Skeletal muscle cell (primary cell): ENCODE data around the gene SART1.
"Not testable (repeated sequence)": the region's sequence is repeated elsewhere in the genome, so short reads cannot be mapped to it uniquely, and the experiment has no call there.

Experiments used
- DNase-seq: peaks from one replicate; pipeline ENCODE4 v3.0.0-alpha.2; 2010; ENCODE audit warnings: low read depth
- H3K4me3 ChIP-seq: 2 replicates; pipeline ENCODE4 v1.5.1; 2011; ENCODE audit warnings: low read depth, mild to moderate bottlenecking, control low read depth, low read length, moderate library complexity

Gene SART1

DNA sequence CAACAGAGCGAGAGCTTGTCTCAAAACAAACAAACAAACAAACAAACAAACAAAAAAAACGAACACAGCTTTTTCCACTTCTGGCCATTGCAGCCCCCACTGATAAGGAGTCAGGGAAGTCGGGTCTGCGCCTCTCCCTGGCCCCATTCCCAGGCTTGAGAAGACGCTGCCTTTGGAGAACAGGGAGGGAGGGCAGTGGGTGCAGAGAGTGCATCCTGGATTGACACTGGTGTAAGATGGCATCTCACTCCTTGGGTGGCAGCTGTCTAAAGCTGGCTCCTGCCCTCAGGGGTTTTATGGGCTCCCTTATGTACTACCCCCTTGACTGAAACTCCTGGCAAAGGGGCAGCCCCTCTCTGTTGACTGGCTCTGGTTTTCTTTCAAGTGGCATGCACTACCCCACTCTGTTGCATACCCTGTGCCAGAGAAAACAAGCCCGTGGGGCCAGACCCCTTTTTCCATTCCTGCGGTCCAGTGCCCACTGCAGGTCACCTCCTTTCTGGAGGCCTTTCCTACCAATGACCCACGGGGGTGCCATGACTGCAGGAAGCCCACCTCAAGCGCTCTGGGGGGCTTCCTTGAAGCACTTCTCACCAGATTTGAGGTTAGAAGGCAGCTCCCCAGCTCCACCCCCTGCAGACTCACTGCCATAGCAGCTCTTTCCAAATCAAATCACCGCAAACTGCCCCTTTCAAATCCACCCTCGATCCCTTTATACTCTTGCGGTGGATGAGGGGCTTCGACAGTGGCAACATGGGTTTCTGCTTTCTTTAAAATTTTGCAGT lies 29.6 kb upstream of the SART1 start:
- DNase-seq: no peak
- H3K4me3 ChIP-seq: no peak overlapping the region

DNA sequence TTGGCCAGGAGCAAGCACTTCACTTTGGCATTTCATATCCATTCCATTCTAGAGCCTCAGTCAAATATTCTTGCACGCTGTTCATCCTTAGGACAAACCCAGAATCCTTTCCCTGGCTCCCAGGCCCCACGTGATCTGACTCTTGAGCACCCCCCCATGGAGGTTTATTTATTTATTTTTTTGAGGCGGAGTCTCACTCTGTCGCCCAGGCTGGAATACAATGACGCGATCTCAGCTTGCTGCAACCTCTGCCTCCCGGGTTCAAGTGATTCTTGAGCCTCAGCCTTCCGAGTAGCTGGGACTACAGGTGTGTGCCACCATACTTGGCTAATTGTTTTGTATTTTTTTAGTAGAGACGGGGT lies 29.0 kb upstream of the SART1 start:
- no peak for DNase-seq
- H3K4me3 ChIP-seq: no peak overlapping the region

DNA sequence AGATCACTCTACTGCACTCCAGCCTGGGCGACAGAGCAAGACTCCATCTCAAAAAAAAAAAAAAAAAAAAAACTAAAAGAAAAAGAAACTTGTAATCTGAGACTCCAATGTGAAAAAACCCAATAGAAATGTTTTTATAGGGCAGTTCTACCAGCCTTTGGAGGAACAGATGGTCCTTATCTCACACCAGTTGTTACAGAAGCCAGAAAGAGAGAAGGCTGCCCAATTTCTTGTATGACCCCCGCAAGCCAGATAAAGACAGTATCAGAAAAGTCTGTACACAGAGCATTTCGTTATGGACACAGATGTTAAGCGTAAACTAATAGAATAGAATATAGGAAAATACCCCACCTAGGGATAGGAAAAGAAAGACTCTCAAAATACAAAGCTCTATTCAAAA lies 27.5 kb upstream of the SART1 start:
- DNase-seq: no peak

DNA sequence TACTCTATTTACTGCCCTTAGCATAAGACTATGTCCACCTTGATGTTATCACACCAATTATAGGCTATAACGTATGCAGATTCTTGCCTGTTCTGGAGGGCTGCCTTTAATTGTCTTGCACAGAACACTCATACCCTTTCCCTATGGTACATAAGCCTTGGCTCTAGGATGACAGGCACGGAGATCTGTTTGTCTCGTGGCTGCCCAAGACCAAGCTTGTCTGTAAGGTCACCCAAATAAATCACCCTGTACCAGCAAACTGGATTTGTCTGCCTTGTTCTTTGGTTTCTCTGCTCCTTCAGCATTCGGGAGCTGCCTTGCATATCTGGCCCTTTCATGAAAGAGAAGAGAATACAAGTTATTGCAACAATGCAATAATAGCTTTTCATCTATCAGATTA lies 23.8 kb upstream of the SART1 start:
- H3K4me3 ChIP-seq: no peak overlapping the region
- no peak for DNase-seq

More for the DNA sequence above, 27.5 kb upstream of the SART1 start:
- H3K4me3 ChIP-seq: no peak overlapping the region

DNA sequence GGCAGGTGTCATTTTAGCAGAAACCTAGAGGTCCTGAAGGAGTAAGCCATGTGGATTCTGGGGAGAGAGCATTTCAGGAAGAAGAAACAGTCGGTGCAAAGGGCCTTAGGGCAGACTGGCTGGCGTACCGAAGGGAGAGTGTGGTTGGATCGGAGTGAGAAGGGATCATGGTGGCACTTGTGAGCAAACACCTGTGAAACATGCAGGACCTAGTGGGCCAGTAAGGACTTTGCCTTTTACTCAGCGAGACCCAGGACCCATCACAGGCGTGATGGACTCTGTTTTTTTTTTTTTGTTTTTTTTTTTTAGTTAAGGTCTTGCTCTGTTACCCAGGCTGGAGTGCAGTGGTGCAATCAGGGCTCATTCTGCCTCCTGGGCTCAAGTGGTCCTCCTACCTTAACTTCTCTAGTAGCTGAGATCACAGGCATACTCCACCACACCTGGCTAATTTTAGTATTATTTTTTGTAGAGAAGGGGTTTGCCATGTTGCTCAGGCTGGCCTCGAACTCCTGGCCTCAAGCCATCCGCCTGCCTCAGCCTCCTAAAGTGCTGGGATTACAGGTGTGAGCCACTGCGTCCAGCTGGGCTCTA lies 19.7 kb upstream of the SART1 start:
- no peak overlapping the region for H3K4me3 ChIP-seq
- no peak for DNase-seq

DNA sequence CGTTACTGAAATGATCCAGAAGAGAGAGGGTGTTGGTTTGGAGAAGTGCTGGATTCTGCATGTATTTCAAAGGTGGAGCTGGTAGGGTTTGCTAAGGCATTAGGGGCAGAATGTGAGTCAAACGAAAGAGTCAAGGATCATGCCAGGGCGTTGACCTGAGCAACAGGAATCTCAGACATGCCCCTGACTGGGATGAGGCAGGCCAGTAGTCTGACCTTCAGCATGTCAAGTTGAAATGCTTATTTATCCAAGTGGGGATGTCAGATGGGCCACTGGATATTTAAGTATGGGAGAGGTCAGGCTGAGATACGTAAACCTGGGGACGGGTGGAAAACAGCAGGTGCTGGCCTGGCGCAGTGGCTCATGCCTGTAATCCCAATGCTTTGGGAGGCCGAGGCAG lies 19.0 kb upstream of the SART1 start:
- no peak for DNase-seq
- no peak overlapping the region for H3K4me3 ChIP-seq

DNA sequence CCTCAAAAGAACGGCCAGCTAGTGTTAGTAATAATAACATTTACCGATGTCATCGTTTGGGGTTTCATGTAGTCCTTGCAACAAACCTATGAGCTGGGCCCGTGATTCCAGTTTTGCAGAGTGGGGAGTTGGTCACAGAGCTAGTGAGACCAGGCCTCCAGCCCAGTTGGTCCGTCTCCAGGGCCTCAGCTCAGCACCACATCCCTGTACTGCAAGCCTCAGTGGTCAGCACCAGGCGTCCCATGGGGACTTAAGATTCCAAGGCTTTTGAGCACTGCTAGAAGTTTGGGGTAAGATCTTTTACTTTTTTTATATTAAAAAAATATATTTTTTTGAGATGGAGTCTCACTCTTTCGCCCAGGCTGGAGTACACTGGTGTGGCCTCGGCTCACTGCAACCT lies 17.3 kb upstream of the SART1 start:
- H3K4me3 ChIP-seq: no peak overlapping the region
- DNase-seq: no peak

DNA sequence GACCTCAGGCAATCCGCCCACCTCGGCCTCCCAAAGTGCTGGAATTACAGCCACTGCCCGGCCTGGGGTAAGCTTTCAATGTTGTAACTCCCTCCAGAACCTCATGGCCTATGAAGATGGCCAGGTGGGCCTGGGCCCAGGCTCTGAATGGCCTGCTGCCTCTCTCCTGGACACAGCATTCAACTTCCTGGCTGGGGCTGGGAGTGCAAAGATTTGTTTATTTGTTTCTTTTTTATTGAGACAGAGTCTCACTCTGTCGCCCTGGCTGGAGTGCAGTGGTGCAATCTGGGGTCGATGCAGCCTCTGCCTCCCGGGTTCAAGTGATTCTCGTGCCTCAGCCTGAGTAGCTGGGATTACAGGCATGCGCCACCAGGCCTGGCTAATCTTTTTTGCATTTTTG lies 16.8 kb upstream of the SART1 start:
- no peak overlapping the region for H3K4me3 ChIP-seq
- DNase-seq: no peak

DNA sequence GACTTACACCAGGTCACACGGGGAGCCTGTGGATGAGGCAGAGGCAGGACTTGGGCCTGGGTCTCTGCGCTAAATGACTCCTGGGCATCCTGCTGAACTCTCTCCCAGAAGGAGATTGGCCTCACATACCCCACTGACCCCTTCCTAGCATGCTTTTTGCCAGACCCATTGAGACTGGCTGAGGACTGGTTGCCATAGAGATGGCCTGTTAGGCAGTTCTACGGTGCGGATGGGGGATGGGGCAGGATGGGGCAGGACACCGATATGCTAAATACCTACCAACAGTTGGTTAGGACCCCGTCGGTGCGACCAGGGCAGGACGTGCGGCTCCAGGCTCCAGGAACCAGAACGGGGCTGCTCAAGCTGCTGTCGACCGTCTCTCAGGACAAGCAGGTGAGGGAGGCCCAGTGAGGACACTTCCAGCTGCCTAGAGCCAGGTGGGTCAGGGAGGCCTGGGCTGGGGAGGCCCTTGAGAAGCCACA lies 16.1 kb upstream of the SART1 start, which contains the start of gene TSGA10IP:
TSS of gene TSGA10IP (plus strand) at position 51 of the 482 bp plus-strand sequence. CDS start at position 247, 196 bp downstream.
- no peak within 1 kb of the TSS for H3K4me3 ChIP-seq
- no peak for DNase-seq

DNA sequence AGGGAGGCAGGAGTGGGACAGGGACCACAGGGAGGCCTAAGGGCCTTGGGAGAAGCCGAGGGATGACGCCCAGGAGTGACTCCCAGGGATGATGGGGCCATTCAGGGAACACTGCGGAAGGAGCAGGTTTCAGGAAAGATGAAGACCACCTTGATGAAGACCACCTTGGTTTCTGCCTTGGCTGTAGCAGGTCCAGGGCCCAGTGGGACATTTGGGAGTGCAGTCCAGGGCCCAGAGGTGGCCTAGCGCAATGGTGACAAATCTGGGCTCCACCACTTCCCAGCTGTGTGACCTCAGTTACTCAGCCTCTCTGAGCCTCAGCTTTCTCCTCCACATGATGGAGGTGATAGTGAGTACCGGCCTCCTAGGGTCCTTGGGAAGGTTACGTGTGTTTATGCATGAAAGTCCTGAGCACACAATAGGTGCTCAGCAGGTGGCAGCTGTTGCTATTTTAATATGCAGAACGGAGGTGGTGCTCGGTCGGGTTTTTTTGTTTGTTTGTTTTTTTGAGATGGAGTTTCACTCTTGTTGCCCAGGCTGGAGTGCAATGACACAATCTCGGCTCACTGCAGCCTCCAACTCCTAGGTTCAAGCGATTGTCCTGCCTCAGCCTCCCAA lies 15.5 kb upstream of the SART1 start:
- H3K4me3 ChIP-seq: no peak overlapping the region
- no peak for DNase-seq

DNA sequence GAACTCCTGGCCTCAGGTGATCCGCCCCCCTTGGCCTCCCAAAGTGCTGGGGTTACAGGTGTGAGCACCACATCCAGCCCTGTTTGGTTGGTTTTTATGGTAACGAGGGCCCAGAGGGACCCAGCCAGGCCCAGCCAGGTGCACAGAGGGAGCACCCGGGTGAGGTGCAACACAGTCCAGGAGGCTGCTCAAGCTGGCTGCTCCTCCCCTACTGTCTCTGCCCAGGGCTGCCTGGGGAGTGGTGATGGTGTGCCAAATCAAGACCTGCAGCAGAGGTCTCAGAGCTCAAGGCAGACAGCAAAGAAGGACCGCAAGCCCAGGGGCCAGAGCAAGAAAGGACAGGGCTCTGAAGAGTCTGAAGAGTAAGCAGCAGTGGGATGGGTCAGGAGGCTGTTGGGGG lies 14.9 kb upstream of the SART1 start:
- DNase-seq: no peak
- no peak overlapping the region for H3K4me3 ChIP-seq

DNA sequence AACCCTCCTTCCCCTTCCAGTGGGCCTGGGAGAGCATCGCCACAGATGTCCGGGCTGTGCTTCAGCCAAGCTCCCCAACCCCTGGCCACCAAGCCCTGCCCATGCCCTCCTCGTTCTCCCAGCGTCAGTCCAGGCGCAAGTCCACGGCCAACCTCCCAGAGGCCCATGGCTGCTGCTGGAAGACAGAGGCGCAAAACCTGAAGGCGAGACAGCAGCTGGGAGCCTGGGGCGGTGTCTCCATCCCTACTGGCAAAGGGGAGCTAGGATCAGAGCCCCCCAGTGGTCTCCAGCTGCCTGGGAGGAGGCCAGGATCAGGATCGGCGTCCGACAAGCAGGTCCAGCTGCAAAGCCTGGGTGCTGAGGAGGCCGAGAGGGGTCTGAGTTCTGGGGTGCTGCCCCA lies 14.4 kb upstream of the SART1 start:
- H3K4me3 ChIP-seq: no peak overlapping the region
- DNase-seq: no peak

DNA sequence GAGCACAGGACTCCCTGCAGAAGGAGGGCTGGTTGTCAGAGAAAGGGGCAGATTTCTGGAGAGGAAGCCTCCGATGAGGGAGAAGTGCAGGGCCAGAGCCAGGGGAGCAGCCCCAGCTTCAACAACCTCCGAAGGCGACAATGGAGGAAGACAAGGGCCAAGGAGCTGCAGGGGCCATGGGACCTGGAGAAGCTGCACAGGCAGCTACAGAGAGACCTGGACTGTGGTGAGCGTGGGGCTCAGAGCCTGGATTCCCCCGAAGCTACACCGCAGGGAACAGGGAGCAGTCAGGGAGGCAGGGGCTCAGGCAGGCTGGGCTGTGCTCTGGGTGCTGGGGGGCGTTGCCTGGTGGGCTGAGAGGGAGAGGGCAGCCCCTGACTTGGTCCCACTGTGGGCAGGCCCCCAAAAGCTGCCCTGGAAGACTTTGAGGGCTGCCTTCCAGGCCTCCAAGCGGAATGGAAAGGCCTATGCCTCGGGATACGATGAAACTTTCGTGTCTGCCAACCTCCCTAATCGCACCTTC lies 13.9 kb upstream of the SART1 start:
- no peak overlapping the region for H3K4me3 ChIP-seq
- DNase-seq: no peak

DNA sequence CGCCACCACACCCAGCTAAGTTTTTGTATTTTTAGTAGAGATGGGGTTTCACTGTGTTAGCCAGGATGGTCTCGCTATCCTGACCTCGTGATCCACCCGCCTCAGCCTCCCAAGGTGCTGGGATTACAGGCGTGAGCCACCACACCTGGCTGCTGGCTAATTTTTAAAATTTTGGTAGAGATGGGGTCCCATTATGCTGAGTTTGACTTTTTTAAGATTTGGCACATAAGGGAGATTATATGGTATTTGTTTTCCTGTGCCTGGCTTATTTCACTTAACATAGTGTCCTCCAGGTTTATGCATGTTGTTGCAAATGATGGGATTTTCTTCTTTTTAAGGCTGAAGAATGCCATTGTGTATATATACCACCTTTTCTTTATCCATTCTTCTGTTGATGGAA lies 10.8 kb upstream of the SART1 start:
- not testable (repeated sequence) for DNase-seq, H3K4me3 ChIP-seq

DNA sequence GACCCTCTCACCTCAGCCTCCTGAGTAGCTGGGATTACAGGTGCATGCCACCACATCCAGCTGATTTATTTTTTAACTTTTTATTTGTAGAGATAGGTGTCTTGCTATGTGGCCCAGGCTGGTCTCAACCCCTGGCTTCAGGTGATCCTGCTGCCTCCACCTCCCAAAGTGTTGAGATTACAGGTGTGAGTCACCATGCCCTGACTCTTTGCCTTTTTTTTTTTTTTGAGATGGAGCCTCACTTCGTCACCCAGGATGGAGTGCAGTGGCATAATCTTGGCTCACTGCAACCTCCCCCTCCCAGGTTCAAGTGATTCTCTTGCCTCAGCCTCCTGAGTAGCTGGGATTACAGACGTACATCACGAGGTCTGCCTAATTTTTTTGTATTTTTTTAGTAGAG lies 9.9 kb upstream of the SART1 start:
- H3K4me3 ChIP-seq, DNase-seq: not testable (repeated sequence)

DNA sequence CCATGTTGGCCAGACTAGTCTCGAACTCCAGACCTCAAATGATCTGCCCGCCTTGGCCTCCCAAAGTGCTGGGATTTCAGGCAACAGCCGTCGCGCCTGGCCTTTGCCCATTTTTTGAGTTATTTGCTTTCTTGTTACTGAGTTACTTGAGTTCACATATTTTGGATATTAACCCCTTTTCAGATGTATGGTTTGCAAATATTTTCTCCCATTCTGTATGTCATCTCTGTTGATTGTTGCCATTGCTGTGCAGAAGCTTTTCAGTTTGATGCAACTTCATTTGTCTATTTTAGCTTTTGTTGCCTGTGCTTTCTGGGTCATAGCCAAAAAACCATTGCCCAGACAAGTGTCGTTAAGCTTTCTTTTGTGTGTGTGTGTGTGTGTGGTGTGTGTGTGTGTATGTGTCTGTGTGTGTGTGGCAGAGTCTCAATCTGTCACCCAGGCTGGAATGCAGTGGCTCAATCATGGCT lies 9.4 kb upstream of the SART1 start:
- no peak for DNase-seq
- no peak overlapping the region for H3K4me3 ChIP-seq

DNA sequence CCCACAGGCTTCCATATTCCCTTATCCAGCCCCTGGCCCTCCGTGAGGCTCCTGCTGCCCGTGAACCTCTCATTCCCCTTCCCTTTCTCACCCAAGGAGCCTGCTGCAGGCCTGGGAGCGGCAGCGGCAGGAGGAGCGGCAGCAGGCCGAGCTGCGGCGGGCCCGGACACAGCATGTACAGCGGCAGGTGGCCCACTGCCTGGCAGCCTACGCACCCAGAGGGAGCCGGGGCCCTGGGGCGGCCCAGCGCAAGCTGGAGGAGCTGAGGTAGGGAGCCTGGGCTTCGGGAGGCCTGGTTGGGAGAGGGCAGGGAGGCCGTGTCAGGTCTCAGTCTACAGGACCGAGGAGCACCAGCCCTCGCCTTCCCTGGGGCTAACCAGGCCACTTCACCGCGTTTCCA lies 8.1 kb upstream of the SART1 start:
- no peak for DNase-seq
- no peak overlapping the region for H3K4me3 ChIP-seq

DNA sequence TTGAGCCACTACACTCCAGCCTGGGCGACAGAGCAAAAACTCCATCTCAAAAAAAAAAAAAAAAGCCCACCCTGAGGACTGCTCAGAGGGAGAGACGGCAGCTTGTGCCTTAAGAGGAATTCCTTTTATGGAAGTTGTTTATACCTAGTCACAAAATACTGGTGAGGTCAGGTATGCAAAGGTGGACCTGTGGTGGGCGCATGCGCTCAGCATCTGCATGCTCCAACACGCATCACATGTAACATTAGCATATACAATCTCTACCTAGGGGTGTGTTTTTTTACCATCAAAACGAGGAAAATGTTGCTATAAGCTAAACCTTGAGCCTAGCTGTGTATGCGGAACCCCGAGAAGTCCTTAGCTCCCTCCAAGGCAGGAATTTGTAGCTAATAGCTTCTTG lies 6.8 kb upstream of the SART1 start:
- DNase-seq: no peak
- no peak overlapping the region for H3K4me3 ChIP-seq

DNA sequence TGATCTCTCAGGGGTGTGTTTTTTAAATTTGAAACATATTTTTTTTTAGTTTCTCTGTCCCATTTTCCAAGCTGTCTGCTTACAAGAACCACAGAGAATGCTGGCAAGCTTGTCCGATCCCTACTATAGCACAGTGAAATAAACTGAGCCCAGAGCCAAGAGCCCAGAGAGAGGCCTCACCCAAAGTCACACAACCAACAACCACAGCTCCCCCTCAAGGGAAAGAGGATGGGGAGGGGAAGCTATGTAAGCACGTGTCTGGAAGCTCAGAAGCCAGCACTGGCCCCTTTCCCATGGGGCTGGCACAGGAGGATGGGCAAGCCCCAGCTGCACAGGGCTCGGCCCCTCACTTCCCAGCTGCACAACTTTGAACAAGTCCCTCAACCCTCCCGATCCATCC lies 3.2 kb upstream of the SART1 start:
- DNase-seq: no peak
- H3K4me3 ChIP-seq: no peak overlapping the region

DNA sequence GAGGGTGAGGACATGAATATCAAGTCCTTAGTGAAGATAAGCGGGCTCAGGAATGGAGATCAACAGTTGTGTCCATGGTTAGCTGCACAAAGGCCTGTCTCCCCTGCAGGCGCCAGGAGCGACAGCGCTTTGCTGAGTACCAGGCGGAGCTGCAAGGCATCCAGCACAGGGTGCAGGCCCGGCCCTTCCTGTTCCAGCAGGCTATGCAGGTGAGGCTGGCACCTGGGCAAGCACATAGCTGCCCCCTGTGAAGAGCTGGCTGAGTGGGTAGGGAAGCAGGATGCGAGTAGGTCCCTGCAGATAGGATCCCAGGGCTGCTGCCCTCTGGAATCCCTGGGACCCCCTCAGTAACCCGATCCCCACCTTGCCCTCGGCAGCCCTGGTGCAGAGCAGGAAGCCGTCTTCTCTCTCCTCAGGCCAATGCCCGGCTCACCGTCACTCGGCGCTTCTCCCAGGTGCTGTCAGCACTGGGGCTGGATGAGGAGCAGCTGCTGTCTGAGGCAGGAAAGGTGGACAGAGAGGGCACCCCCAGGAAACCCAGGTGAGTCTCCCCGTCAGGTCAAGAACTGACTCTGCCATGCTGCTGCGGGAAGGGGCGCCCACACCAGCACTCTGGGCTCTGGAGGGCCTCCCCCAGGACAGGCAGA lies 2.6 kb upstream of the SART1 start:
- H3K4me3 ChIP-seq: no peak overlapping the region
- DNase-seq: no peak
